Activated CD8-positive, alpha-beta memory T cell treated with anti-CD3 and anti-CD28 coated beads for 24 hours (primary cell): ENCODE data around the gene UGT1A9.

Experiments
- DNase-seq: peaks from one replicate; pipeline ENCODE4 v3.0.0-alpha.2; 2020

UGT1A9 gene

DNA sequence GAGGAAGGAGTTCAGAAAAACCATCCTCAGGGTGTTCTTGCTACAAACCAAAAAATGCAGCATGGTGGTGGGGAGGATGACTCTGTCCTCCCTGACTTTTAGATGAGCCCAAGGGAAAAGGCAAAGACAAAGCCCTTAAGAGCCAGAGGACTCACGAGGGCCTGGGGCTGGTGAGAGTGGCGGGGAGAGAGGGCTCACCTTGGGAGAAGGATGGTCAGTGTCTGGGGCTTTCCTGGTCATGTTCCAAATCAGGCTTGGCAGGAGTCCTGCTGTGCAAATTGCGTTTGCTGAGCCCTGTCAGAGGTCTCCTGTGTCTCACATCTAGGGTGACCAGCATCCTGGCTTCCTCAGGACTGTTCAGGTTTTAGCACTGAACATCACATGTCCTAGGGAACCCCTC is 93.1 kb downstream of the UGT1A9 start:
- DNase-seq = no peak

GRCh38 chr2:233766416-233766815 is 94.7 kb downstream of the UGT1A9 start:
- DNase-seq = no peak

DNA sequence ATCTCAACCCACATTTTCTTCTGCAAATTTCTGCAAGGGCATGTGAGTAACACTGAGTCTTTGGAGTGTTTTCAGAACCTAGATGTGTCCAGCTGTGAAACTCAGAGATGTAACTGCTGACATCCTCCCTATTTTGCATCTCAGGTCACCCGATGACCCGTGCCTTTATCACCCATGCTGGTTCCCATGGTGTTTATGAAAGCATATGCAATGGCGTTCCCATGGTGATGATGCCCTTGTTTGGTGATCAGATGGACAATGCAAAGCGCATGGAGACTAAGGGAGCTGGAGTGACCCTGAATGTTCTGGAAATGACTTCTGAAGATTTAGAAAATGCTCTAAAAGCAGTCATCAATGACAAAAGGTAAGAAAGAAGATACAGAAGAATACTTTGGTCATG is 96.4 kb downstream of the UGT1A9 start:
- no peak for DNase-seq

GRCh38 chr2:233769260-233769659 is 97.6 kb downstream of the UGT1A9 start:
- DNase-seq = no peak

DNA sequence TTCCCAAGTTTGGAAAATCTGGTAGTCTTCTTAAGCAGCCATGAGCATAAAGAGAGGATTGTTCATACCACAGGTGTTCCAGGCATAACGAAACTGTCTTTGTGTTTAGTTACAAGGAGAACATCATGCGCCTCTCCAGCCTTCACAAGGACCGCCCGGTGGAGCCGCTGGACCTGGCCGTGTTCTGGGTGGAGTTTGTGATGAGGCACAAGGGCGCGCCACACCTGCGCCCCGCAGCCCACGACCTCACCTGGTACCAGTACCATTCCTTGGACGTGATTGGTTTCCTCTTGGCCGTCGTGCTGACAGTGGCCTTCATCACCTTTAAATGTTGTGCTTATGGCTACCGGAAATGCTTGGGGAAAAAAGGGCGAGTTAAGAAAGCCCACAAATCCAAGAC is 100.5 kb downstream of the UGT1A9 start:
- no peak for DNase-seq

- no peak for DNase-seq
These were observed 100.9 kb downstream of the UGT1A9 start for GRCh38 chr2:233772583-233772982.

GRCh38 chr2:233773854-233774253 is 102.2 kb downstream of the UGT1A9 start:
- DNase-seq = no peak

GRCh38 chr2:233775414-233775813 is 103.7 kb downstream of the UGT1A9 start:
- DNase-seq = no peak

GRCh38 chr2:233778030-233778429 is 106.3 kb downstream of the UGT1A9 start, which contains the start of gene MROH2A:
TSS of gene MROH2A (plus strand) at chr2:233778330. CDS start at chr2:233779359, 1,029 bp downstream.
- no peak for DNase-seq

DNA sequence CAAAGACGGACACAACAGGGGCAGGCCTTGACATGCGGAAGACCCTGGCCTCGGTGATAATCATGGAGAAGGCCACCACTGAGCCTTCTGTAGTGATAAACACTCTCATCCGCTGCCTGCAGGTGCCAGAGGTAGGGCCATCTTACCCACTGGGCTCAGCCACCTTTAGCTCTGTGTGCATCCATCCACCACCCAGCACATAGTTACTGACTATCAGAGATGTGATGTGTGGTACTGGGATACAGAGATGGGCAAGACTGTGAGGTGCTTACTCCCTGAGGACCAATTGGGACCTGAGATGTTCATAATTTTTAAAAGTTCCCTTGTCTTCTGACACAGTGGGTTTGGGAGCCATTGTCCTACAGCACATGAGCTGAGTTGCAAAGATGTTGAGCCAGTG is 108.0 kb downstream of the UGT1A9 start:
- DNase-seq = no peak

DNA sequence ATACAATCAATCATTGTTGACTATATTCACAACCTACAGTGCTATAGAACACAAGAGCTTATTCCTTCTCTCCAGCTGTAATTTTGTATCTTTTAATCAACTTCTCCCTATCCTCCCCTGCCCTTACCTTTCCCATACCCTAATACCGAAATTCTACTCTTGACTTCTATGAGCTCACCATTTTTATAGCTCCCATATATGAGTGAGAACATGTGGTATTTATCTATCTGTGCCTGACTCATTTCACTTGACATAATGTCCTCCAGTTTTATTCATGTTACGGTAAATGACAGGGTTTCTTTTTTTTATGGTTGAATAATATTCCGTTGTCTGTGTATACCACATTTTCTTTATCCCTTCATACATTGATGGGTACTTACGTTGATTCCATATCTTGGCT is 109.1 kb downstream of the UGT1A9 start:
- no peak for DNase-seq

- DNase-seq = no peak
These were observed 117.9 kb downstream of the UGT1A9 start for GRCh38 chr2:233789554-233789953.

- DNase-seq = no peak
These were observed 119.6 kb downstream of the UGT1A9 start for GRCh38 chr2:233791151-233791882.

GRCh38 chr2:233791883-233792329 is 120.2 kb downstream of the UGT1A9 start:
- no peak for DNase-seq

GRCh38 chr2:233792720-233793119 is 121.0 kb downstream of the UGT1A9 start:
- DNase-seq = peak; percentile 40

DNA sequence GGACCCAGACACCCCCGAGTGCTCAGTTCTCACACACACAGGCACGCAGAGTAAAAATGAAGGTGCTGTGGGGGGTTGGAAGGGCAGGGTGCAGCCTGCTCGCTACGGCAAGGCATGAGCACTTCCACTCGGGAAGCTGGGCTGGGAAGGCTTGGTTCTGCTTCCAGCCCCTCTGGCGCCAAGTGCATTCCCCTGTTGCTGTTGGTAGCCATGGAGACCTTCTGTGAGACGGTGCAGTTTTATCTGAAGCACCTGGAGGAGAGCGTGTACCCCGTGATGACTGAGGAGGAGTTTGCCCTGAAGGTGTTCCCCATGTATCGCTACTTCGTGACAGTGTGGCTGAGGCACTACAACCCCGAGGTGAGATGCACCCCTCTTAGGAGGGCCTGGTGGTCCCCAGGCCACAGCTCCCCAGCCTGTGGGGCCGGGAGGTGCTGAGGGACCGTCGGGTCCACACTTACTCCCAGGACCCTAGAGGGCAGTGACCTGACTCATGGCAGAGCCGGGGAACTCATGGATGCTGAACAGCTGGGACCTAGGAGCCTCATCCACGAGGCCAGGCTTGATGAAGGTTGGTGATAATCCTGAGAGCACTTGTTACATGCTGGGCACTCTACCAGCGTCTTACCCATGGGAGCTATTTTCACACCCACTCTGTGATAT is 121.9 kb downstream of the UGT1A9 start:
- DNase-seq = peak; percentile 41

DNA sequence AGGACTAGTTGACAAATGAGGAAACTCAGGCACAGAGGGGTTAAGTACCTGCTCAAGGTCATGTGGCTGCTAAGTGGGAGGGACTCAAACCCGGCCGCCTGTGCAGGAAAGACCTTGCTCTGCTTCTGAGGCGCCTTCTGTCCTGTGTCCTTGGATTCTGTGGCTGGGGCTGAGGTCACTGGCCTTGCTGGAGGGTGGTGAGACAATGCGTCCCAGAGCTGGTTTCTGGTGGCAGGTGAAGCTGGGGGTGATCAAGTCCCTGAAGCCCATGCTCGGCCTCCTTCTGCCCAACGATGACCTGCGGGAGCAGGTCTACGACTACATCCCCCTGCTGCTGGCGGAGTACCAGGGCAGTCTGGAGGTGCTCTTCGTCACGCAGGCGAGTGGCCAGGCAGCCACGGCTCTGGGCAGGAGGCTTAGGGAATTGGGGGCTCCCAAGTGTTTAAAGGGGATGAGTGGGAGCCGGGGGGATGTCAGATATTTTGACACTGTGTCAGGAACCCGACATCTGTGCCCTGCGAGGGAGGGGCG is 122.5 kb downstream of the UGT1A9 start:
- no peak for DNase-seq

DNA sequence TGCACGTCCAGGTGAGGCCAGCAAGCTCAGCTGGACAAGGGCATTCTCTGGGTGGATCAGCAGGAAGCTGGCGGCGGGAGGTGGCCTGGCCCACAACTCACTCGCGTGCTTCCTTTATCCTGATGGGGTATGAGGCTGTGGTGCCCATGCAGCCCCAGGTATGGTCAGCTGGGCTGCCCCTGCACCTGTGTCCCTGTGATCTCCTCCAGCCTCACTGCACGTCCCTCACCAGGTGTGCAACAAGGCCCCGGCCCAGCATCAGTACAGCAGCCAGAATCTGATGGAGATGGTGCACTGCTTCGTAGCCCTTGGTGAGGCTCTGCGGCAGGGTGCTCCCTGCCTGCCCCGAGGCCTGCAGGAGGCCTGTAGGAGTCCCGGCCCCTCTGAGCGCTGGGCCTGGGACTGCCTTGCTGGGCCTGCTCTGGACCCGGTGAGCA is 124.1 kb downstream of the UGT1A9 start:
- DNase-seq = no peak

DNA sequence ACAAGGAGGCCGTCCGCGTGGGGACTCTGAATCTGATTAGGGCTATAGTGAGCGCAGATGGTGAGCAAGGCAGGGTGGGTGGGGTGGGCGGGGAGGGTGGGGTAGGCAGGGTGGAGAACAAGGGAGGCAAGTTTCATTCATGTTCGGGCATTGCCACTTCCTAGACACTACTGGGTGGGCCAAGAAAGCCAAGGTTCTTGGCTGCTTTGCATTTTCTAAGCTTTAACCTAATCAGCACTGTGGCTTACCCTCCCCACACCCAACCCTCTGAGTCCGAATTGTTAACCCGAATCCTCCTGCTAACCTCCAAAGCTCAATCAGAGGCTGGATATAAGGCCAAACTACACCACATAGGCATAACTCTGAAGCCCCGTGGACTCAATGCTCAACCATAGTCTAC is 124.6 kb downstream of the UGT1A9 start:
- DNase-seq = peak; percentile 17

GRCh38 chr2:233798335-233799086 is 126.8 kb downstream of the UGT1A9 start:
- peak; percentile 46 for DNase-seq

DNA sequence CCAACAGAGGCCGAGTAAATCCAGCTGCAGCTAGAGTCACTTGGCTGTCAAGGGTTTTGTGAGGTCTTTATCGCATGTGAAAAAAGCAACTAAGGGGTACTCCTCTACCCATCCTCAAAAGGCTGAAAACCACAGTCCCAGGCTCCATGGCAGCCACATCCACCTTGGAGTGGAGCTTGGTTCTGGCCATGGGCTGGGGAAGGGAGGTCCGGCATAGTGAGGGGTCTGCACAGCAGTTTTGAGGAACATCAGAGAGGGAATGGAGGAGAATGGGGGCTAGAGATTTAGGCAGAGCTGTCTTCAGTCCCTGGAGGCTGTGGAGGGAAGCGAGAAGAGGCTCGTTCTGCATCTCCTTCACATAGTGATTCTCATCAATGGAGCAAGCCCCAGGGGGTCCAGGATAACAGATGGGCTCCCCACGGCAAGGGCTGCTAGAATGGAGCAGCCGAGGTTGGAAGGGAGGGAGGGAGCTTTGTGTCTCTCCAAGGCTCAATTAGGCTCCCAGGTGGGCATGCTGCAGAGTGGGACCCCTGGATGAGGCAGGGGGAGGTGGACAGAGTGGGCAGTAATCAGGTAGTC is 127.5 kb downstream of the UGT1A9 start:
- DNase-seq = peak; percentile 42

DNA sequence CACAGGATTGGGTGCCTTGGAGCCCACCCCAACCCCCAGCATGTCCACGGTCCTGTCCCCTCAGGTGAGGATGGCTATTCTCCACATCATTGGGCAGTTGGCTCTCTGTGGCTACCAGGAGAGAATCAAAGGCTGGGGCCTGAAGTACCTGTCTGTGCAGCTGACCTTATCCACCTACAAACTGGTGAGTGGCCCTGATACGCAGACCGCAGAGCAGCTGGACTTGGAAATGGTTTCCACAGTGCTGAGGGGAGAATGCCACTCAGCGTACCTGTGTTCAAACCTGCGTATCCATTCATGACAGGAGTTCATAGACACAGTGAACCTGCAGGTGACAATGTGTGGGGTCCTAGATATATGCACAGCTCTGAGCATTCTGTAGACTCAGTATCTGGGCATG is 128.0 kb downstream of the UGT1A9 start:
- DNase-seq = peak; percentile 37

GRCh38 chr2:233800208-233800607 is 128.5 kb downstream of the UGT1A9 start:
- DNase-seq = peak; percentile 40
